AG08396 (cell line): ENCODE results near the gene ANKH.
A peak's percentile ranks its signal among the peaks of the same experiment; 100 is the strongest.
"Not testable (repeated sequence)": the region's sequence is repeated elsewhere in the genome, so short reads cannot be mapped to it uniquely, and the experiment has no call there.

ENCODE experiments used
- DNase-seq: peaks from one replicate; pipeline ENCODE4 v3.0.0; 2012; ENCODE audit warnings: low spot score, mixed read lengths

Gene ANKH

DNA sequence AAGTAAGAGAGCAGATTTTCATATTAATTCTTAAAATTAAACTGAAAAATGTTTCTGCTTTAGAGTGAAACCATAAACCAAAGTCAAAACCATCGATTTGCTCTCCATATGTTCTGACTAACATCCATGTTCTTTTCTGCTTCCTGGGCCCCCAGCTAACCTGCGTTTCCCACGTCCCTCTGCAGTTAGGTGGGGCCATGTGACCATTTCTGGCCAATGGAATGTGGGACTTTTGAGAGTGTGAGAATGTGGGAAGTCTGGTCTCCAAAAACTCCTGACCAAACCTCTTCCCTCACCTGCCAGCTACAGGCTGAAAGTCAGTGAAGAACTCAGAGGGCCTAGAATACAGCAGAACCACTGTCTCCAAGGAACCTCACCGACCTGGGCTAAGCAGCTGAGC lies 44.9 kb downstream of the ANKH start:
- DNase-seq, result no peak

DNA sequence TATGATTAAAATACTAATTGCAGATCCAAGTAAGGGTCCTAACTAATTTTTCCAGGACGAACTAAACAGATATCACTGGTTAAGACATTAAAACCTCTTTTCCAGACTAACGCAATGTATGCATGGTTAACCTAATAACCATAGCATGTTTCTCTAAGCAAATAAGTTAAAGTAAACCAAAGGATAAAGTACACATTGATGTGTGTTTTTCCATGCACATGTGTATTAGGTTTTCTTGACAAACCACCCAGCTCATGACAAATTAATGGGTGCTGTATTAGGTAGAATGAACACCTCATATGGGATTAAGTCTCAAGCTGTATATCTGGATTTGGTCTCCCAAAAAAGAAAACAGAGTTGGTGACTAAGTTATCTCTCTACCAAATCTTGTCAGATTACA lies 45.6 kb downstream of the ANKH start:
- DNase-seq, result no peak

DNA sequence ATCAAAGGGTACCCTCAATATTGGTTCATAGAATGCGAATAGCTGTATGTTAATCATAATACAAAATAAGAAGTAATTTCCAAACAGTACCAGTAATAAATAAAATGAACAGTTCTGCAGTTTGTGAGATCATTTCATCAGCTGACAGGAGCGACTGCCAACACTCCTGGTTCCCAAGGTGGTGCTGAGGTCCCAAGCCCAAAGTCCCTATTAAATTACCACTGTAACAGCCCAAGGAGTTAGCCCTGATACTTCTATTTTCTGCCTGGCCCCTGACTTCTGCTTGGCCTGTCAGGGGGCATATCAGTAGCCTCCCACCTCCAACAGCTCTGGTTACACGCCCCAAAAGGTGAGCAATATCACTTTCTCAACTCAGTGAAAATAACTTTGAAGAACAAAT lies 47.1 kb downstream of the ANKH start:
- DNase-seq, result no peak

DNA sequence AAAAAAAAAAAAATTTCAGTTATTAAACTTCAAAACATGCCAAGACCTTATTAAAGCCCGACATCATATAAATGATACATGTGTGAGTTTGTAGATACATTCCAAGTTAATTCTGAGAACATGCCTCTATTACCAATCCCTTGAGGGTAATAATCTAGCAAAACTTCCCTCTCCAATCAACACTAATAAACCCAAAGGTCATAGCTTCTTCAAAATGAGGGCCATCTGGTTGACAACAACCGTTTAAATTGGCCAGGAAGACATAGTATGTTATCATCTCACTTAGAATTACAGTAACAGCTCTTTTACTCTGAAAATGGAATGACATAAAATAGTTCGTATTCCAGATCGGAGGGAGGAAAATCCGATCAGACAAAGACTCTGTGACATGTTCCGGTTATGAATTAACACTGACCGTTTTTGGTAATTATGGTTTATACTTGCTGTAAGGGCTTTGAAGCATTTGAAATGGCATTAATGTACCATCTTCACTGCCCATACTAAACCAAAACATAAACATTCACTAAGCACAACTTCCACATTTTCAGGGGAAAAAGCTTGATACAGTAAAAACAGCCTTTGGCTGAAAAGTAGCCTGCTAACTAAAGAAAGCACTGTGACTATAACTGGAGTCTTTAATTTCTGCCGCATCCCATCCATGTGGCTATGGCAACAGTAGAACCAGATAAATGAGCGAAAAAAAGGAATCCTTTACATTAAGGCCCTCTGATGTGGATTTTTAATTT lies 50.3 kb downstream of the ANKH start:
- DNase-seq, result no peak

DNA sequence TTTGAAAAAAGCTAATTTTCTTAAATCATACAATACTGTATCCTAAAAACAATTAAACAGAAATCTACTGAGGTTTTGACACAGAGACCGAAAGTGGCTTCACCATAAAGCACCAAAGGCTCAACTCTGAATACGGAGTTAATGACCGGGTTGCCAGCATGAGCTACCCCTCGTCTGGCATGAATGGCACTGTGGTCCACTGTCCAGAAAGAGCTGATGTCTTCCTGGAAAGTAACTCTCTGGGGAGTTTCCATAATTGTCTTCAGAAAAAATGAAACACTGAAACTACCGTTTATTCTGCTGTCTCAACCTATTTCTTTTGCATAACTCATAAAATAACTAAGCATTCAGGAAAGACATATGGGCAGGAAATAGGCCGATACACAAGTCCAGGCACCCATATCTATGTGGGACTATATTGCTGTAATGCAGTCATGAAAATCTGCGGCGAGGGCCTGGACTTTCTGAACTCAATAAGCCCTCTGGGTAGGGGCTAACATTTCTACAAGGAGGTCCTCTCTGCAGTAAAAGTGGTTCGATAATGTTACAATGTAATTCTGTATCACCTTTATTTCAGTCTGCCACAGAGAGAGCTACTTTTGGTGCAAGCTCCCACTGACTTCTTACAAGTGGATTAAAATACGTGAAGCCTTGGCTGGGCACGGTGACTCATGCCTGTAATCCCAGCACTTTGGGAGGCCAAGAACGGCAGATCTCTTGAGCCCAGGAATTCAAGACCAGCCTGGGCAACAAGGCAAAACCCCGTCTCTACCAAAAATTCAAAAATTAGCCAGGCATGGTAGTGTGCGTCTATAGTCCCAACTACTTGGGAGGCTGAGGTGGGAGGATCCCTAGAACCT lies 52.4 kb downstream of the ANKH start:
- no peak for DNase-seq

DNA sequence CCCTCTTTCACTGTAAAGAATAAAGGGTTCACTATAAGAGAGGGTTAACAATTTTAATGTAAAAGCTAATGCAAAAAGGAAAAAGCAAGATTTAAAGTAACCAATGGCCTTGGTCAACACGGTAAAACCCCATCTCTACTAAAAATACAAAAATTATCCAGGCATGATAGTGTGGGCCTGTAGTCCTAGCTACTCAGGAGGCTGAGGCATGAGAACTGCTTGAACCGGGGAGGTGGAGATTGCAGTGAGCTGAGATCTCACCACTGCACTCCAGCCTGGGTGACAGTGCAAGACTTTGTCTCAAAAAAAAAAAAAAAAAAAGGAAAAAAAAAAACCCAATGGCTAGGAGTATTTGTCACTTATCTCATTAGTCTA lies 53.8 kb downstream of the ANKH start:
- not testable (repeated sequence) for DNase-seq

DNA sequence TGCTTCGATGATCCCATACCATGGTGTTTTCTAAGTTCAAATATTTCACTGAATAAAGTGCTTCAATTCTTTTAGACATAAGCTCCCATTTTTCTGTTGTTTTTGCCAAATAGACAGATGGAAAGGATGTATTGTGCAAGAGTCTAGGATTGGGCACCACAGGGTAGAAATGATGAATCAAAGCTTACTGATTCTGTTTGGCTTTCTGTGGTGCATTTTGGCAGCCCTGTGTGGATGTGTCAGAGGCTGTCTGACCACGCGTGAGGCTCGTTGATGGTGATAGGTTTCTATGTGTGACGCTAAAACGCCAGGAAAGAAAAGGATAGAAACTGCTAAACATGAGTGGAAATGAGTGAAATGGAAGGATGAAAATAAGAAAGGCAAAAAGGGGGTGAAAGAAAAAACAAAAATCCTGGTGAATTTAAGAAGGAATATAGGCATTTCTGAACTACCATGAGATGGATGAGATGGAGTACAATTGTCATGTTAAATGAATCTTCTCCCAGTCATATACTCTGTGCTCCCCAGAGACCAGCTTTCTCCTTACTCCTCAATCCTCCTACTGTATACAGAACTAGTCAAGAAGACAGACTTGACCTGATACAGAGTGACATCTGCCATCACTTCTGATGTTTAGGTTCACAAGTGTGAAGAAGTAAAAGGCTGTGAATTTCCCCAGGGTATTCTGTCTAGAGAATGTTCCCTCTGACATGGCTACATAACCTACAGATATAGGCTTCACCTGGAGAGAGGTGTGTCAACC lies 54.4 kb downstream of the ANKH start:
- peak; percentile 87 for DNase-seq

DNA sequence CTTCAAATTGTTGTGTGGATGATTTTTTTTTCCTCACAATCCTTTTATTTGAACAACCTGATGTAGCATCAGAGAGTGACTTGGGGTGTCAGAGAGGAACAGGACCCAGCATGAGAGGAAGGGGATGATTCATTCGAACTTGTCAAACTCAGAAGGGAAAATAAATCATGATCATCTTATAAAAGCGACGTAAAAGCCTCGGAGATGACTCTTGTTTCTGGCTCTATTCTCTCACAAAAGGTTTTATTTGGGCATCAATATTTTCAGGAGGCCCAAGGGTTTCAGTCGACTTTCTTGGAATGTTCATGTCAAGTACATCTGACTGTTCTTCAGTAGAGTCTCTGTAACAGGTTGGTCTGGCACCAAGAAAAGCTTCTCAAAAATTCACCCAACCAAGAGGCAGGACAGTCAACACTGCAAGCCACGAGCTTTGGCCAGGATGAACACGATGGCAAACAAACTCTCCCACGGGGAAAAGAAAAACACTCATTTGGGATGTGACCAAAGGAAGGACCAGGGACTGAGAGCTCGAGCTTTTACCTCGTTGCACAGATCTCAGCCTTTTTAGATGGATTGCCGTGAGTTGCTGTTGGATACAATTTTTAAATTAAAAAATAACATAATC lies 55.1 kb downstream of the ANKH start:
- DNase-seq, result no peak

DNA sequence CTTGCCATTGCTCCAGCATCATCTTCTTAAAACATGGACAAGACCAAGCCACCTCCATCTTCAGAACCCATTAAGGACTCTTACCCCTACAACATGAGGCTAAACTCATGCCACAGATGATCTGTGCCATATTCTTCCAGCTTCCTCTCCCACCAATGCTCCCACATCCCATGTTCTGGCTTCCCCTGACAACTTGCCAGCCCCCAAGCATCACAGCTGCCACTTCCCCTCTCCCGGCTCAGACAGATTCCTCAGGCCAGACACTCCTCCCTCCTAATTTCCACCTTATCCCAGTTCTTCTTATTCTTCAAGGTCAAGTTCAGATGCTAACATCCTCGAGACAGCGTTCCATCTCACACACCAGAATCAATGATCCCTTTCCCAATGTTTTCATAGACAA lies 57.8 kb downstream of the ANKH start:
- no peak for DNase-seq

DNA sequence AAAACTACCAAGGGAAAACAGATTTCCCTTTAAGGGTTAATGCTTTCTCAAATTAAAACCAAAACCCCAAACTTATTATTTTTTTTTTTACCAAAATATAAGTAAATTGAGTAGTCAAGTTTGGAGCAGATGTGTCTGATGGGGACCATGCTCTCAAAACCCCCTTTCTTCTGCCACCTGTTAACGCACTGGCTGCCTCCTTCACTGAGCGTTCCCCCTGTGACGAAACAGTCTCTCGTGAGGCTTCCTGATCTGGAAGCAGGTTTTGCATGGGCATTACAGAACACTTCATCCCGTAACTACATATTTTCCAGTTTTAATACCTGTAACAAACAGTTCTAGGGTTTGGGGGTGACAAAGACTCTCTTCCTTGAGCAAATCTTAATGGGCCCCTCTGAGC lies 59.4 kb downstream of the ANKH start:
- no peak for DNase-seq

DNA sequence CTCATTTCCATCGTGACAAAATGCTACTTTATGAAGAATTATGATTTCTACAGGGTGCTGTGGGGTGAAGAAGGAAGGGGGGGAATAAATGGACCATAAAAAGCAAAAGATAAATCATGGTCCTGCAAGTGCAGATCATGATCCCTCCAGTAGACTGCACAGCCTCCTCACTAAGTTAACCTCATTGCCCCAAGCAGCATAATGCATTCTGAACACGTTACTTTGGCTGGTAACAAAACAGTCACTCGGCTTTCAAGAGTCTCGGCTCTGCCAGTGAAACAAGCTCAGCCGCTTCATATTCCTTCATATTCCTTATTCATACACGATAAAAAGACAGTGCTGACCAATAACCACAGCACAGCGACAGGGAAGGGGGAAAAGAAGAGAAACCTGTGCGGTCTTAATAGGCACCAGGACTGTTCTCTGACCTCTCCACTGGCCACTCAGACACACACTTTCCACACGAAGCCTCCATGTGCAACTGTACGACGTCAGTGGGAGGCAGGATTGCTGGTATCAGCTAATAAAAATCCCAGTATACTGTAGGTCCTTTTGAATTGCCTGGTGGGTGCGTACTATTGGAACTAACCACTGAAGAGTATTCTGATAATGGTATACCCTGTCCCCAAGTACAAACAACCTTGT lies 60.5 kb downstream of the ANKH start:
- no peak for DNase-seq

DNA sequence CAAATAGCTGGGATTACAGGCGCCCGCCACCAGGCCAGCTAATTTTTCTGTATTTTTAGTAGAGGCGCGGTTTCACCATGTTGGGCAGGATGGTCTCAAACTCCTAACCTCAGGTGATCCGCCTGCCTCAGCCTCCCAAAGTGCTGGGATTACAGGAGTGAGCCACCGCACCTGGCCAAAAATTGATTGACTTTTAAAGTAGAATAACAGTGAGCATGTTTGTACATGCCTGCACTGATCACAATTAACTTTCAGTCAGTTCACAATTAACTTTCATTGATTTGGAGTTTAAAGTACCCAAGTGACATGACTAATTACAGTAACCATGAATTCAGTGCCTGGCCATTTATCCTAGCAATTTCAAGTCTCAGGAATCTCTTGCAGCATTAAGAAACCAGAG lies 61.3 kb downstream of the ANKH start:
- DNase-seq, result no peak

DNA sequence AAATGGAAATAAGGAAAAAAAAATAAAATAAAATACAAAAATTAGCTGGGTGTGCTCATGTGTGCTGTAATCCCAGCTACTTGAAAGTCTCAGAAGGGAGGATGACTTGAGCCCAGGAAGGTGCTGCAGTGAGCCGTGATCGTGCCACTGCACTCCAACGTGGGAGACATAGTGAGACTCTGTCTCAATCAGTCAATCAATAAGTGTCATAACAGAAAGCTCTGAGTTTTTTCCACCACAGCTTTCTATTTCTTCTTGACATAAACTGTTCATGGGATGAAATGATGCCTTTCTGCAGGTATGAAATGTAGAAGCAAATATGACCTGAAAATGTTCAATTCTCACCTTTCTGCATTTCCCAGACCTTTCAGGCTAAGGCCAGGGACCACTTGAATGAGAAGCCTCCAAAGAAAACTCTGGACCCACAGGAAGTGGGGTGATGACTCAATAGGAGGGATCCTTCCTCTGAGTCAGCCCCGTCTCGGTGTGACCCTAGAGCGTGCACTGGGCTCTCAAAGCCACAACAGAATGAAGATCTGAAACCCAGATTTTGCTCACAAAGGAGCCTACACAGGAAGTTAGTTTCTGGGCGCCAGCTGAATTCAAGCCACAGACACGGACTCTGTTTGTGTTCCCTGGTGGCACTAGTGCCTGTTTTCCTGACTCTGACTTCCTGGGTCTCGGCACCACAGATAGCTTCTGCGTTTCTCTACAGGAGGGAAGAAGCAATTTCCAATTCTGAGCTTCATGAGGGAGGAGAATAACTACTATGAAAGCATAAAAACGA lies 62.0 kb downstream of the ANKH start:
- peak; percentile 83 for DNase-seq

DNA sequence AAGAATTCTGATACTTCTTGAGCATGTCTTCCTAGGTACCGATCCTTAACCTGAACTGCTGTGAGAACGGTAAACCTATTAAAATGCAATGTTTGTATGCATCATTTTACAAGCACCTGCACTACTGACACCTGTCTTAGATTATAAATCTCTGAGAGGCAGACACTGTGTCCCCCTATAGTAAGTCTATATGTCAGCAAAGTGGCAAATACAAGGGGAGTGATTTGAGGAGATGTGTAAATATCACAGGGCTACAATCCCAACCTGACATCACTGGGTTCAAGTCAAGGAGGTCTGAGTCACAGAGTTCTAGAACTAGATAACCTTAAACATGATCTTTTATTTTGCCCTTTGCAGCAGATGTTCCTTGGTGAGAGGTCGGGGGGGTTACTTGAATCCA lies 64.1 kb downstream of the ANKH start:
- no peak for DNase-seq

DNA sequence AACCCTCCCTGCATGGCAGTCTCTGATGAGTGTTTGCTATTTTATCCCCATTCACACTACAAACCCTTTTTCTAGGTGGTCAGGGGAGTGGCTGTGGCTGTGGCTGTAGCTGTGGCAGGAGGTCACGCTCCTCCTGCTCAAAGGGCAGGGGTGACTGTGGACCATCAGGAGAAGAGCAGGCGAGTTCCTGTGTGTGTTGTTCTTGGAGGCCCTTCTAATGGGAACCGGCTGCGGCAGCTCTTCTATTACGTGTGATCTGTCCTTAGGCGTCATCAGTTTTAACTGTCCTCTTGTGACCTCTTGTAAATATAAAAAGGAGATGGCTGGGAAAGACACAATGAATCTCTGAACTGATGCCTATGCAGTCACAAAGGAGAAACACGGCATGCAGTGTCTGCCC lies 65.1 kb downstream of the ANKH start:
- DNase-seq, result peak; percentile 60

DNA sequence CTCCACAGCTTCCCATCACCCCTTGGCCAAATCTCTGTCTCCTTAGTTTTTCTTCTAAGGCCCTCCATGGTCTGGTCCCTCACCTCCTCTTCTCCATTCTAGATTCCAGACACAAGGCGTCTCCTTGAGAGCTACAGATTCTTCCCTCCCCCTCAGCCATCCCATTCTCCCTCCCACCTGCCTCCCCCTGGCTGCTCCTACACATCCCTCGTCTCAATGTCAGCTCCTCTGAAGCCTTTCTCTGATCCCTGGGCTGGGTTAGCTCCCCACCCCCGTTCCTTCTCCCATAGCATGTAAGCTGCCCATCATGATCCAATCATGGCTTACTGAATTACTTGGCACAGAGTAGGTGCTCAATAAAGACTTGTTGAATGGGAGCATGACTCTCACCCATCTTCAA lies 69.0 kb downstream of the ANKH start:
- no peak for DNase-seq

DNA sequence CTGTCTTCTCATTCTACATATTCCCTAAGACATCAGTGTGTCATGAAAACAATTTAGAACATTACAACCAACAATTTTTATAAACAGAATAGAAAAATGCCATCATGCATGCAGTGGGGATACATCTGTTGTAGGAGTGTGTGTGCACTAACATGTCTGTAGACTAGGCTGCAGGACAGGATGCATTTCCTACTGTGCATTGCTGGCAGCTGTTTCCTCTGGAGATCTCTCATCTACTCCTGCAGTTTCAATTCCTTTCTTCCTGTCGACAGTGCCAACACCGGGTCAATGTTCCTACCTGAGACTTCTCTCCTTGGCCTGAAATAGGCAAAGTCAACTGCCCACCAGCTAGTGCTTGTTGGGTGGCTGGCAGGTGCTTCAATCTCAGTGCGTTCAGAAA lies 69.8 kb downstream of the ANKH start:
- DNase-seq, result no peak

DNA sequence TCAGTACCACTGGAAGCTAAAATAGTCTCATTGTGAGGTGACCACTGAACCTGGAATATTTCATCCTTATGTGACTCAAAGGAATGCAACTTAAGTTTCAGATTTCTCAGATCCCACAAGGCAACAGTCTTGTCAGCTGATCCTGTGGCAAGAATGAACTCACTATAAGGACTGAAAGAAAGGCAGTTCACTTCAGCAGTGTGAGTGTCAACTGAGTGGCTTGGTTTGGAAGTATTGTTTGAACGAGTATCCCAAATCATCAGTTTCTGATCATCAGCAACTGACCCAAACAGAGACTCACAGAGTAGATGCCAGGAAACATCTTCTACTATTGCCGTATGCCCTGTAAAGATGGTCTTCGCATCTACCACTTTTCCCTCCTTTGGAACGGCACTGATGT lies 74.2 kb downstream of the ANKH start:
- not testable (repeated sequence) for DNase-seq

DNA sequence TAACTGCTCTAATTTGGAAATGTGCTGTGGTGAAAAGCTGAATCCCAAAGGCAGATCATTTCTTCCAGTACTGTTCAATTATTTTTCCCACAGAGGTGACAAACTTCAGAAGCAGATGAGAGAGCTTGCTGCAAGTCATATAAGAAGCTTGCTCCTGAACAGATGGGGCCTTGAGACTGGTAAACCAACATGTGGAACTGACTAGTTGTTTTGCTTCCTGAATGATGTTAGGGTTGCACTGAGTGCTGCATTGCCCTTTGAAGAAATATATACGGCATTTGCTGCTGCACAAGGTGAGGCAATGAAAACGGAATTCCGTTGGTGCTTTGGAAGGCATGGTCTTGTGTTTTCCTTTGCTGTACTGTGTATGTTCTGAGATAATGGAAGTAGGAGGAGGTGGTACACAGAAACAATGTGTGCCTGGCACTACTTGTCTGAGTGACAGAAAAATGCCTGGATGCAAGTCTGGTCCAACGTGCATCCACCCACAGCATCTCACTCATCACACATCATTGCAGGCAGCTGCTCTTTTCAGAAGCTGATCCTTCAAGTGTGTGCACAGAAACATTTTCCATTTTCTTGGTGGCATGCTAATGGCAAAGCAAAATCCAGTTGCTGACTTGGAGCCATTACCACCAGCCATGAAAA lies 76.9 kb downstream of the ANKH start:
- DNase-seq, result no peak

DNA sequence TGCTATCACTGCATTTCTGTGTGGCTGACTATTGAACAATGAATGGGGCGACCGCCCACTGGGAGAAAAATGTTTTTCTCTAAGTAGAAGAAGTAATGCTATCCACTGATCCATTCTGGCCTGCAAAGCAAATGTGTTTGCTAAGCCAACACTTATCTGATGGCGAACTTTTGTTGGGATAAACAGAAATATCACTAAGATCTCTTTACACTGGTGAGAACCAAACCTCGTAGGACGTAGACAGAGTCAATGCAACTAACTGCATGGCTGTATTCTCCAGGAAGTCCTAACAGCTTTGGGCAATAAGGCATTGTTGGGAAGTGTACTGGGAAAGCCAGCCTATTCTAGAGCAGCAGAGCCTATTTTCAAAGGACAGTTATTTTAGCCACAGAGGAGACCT lies 77.7 kb downstream of the ANKH start:
- no peak for DNase-seq

DNA sequence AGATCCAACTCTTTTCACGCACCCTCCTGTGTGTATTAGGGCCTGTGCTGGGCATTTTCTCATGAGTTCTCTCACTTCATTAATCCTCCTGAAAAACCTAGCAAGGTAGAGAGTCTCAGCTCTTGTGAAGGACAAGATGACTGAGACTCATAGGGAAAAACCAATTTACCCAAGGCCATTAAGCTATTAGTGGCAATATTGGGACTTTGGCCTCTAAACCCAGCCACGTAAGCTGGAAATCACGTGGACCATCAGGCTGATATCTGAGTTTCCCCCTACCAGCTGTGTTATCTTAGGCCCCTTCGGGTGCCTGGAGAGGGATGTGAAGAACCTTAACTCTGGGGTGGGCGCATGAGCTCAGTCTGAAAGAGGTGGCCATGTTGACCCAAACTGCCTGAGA lies 80.7 kb downstream of the ANKH start:
- no peak for DNase-seq
